AG09319 (cell line): ENCODE measurements around the gene CACNA1C.

Source experiments
- DNase-seq: peaks from one replicate; pipeline ENCODE4 v3.0.0-alpha.2; 2010; ENCODE audit warnings: low read depth; ENCODE audit errors: extremely low read depth
- CTCF ChIP-seq: IDR thresholded peaks from 2 replicates; pipeline ENCODE4 v1.5.1; 2011; ENCODE audit warnings: low read depth, mild to moderate bottlenecking, inconsistent platforms, low read length, moderate library complexity

The CACNA1C gene

GRCh38 chr12:2277492-2278155 lies 224.8 kb downstream of the CACNA1C start:
- no peak for TF ChIP-seq CTCF
- DNase-seq, result no peak

GRCh38 chr12:2281446-2281845 lies 228.7 kb downstream of the CACNA1C start:
- no peak for DNase-seq
- no peak for TF ChIP-seq CTCF

DNA sequence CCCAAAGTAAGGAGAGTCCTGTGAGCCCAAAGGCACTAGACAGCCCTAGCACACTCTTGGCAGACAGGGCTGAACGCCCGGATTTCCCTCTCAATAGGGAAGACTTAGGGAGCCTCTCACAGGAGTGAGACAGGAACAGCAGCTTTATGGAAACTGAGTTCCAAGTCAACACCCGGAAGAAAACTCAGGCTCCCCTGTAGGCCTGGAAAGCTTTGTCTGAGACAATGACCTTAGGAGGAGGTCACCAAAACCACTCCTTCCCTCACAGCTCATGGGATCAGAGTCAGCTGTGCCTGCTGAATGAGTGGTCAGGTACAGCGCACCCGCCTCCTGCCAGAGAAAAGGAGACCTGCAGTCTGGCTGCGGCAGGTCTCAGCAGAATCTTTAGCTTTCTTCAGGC lies 229.5 kb downstream of the CACNA1C start:
- no peak for DNase-seq
- TF ChIP-seq CTCF, result no peak

DNA sequence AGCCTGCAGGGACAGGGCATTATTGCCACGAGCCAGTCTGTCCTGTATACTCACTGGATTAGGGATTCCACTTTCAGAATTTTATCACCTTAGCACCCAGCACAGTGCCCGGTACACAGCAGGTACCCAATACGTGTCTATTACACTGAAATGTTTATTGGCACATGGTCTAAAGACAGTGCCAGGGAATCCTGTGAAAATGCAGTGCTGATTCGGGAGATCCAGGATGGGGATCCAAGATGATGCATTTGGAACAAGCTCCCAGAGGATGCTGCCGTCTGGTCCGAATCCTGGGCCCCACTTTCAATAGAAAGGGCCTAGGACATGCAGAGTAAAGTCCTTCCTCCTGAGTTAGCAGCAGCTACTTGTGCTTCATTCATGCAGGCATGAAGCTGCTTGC lies 230.7 kb downstream of the CACNA1C start:
- DNase-seq, result no peak

GRCh38 chr12:2283916-2284315 lies 231.1 kb downstream of the CACNA1C start:
- DNase-seq, result no peak
- no peak for TF ChIP-seq CTCF

More for the DNA sequence above, 230.7 kb downstream of the CACNA1C start:
- no peak for TF ChIP-seq CTCF

DNA sequence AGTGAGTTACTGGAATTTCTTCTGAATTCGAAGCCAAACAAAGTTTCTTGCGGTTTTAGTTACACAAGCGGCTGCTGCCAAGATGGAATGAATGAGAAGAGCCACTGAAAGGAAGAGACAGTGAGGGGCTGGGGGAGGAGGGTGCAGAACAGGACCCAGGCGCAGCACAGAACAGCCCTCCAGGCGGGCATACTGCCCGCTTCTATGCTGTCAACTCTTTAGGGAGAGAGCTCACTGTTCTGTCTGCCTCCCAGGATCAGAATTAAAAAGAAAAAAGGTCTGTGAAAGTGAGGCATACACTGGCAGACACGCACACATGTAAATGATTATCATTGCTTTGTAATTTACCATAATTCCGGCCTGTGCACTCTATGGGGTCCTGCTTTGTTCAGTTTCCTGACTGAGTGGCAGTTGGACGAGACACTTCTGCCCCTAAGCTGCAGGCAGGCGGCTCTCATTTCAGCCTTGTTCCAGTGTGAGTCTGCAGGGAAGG lies 231.6 kb downstream of the CACNA1C start:
- no peak for TF ChIP-seq CTCF
- DNase-seq, result no peak

- peak; percentile 84 for TF ChIP-seq CTCF
Measured at GRCh38 chr12:2284857-2285256, 232.1 kb downstream of the CACNA1C start.

More at GRCh38 chr12:2284857-2285256, 232.1 kb downstream of the CACNA1C start:
- DNase-seq, result no peak
